Measurements from ENCODE around the gene SMYD3.

GRCh38 chr1:246068619-246069509, 438.2 kb downstream of the SMYD3 start:
- TF ChIP-seq CTCF (IDR thresholded peaks at IDR 0.05) (no peak), POLR2A (IDR thresholded peaks at IDR 0.05) (no peak)
